Stimulated activated CD8-positive, alpha-beta memory T cell treated with anti-CD3 and anti-CD28 coated beads, Interleukin-7, amount 100 ng/mL, for 1 hour (primary cell): ENCODE results near the gene INPP5A.

Experiments
- DNase-seq, 2 donors: peaks; one replicate each; pipeline ENCODE4 v3.0.0-alpha.2; 2020; ENCODE audit warnings: low read depth in 2 of 2

INPP5A gene

GRCh38 chr10:132579027-132579859, 41.7 kb downstream of the INPP5A start:
- no peak for DNase-seq

- no peak for DNase-seq
Observed at GRCh38 chr10:132580143-132580542, 42.6 kb downstream of the INPP5A start.

- no peak for DNase-seq
Observed at GRCh38 chr10:132580617-132581016, 43.0 kb downstream of the INPP5A start.

GRCh38 chr10:132582137-132582536, 44.5 kb downstream of the INPP5A start:
- DNase-seq, result no peak

GRCh38 chr10:132582771-132583170, 45.2 kb downstream of the INPP5A start:
- no peak for DNase-seq

GRCh38 chr10:132583456-132583855, 45.9 kb downstream of the INPP5A start:
- DNase-seq, result no peak

- no peak for DNase-seq
Observed at GRCh38 chr10:132584081-132584480, 46.5 kb downstream of the INPP5A start.

- DNase-seq, result no peak
Observed at GRCh38 chr10:132585732-132586722, 48.4 kb downstream of the INPP5A start.

- DNase-seq, result no peak
Observed at GRCh38 chr10:132586739-132587138, 49.2 kb downstream of the INPP5A start.

GRCh38 chr10:132587175-132587574, 49.6 kb downstream of the INPP5A start:
- DNase-seq, result no peak

GRCh38 chr10:132588301-132589013, 50.9 kb downstream of the INPP5A start:
- no peak for DNase-seq

- no peak for DNase-seq
Observed at GRCh38 chr10:132589015-132589414, 51.4 kb downstream of the INPP5A start.

- DNase-seq, result no peak
Observed at GRCh38 chr10:132589681-132590080, 52.1 kb downstream of the INPP5A start.

- no peak for DNase-seq
Observed at GRCh38 chr10:132590094-132590751, 52.6 kb downstream of the INPP5A start.

- no peak for DNase-seq
Observed at GRCh38 chr10:132590752-132591121, 53.1 kb downstream of the INPP5A start.

- no peak for DNase-seq
Observed at GRCh38 chr10:132591166-132591971, 53.8 kb downstream of the INPP5A start.

- DNase-seq, result no peak
Observed at GRCh38 chr10:132592790-132593383, 55.3 kb downstream of the INPP5A start.

- DNase-seq, result no peak
Observed at GRCh38 chr10:132593389-132593788, 55.8 kb downstream of the INPP5A start.

GRCh38 chr10:132593900-132594876, 56.6 kb downstream of the INPP5A start:
- DNase-seq, result no peak
